ENCODE data around the gene PWWP2B. TPM values are rescaled to one million over a fixed set of nuclear protein-coding genes. Genes with fewer than 3 reads are reported as not detected.

The PWWP2B gene
- total and polyA plus RNA-seq, 4 donors: 2.0 to 8.7 (median 5.2) TPM

DNA sequence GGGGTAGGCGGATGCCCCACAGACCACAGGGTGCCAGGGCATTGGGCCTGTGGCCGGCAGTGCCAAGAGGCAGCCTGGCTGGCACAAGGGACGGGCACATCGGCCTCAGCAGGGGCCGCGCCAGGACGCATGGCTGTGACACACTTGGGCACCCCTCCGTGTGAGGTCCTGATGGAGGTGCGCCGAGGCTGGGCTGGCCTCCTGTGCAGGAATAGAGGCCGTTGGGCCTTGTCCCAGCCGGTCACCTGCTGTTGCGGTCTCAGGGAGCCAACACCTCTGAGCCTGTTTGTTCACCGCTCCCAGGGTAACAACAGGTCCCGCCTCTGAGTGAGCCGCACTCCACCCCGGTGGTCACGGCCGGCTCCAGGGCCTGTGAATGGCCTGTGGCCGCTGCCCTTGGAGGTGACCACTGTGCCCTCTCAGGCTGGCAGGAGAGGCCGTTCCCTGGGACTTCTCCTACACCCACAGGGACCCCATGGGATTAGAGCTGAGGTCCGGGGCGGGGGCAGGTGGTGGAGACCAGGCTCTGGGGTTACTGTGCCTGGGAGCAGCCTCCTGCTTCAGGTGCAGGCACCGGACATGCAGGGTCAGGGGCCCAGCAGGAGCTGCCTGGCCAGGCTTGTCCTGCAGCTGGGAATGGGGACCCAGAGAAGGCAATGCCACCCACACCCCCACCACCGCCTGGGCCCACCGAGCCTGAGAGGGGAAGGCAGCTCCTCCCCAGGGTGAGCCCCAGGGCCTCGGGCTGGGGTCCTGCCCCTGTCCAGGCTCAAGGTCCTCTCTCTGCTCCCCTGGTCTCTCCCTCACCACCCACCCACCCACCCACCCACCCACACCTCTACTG, 12.0 kb downstream of the PWWP2B start:
- no peaks in the 10 kb centered on the region for H3K4me1 ChIP-seq (ENCODE audit: control insufficient read depth in 1 of 2, insufficient read depth in 2 of 2, low read length in 2 of 2)
- no peaks in the 10 kb centered on the region for H3K9me3 ChIP-seq (ENCODE audit: control insufficient read depth, low read length)
- DNase-seq: no peak
- intact Hi-C loops (cut with DNase I): no loop called here
- ATAC-seq (ENCODE audit: low FRiP score): no peak
- WGBS, 2 donors: 93 to 94% methylated on average over 27 of the region's 27 CpGs
- H3K36me3 ChIP-seq (ENCODE audit: control insufficient read depth in 1 of 2, insufficient read depth in 2 of 2, low read length in 1 of 2): peaks cover 0 to 2% of the 10 kb centered on the region in 2 donors
- H3K27me3 ChIP-seq (ENCODE audit: control insufficient read depth in 1 of 2, insufficient read depth in 2 of 2, low read length in 1 of 2): no peaks in the 10 kb centered on the region
- H3K27ac ChIP-seq (ENCODE audit: low read depth in 1 of 2, low read length in 2 of 2): no peak overlapping the region
- H3K4me3 ChIP-seq (ENCODE audit: low read length in 2 of 2): no peak overlapping the region

GRCh38 chr10:132409667-132410028, 12.6 kb downstream of the PWWP2B start:
- intact Hi-C loops (cut with DNase I): no loop called here
- Histone ChIP-seq H3K27ac (ENCODE audit: low read depth in 1 of 2, low read length in 2 of 2) (no peak overlapping the region), H3K4me1 (ENCODE audit: control insufficient read depth in 1 of 2, insufficient read depth in 2 of 2, low read length in 2 of 2) (no peaks in the 10 kb centered on the region), H3K27me3 (ENCODE audit: control insufficient read depth in 1 of 2, insufficient read depth in 2 of 2, low read length in 1 of 2) (no peaks in the 10 kb centered on the region), H3K4me3 (ENCODE audit: low read length in 2 of 2) (no peak overlapping the region), H3K9me3 (ENCODE audit: control insufficient read depth, low read length) (no peaks in the 10 kb centered on the region), H3K36me3 (ENCODE audit: control insufficient read depth in 1 of 2, insufficient read depth in 2 of 2, low read length in 1 of 2) (peaks cover 0 to 2% of the 10 kb centered on the region in 2 donors)
- ATAC-seq (ENCODE audit: low FRiP score) (no peak), DNase-seq (no peak)
- whole genome bisulfite sequencing, 2 donors: 93 to 94% methylated on average over 4 of the region's 4 CpGs

DNA sequence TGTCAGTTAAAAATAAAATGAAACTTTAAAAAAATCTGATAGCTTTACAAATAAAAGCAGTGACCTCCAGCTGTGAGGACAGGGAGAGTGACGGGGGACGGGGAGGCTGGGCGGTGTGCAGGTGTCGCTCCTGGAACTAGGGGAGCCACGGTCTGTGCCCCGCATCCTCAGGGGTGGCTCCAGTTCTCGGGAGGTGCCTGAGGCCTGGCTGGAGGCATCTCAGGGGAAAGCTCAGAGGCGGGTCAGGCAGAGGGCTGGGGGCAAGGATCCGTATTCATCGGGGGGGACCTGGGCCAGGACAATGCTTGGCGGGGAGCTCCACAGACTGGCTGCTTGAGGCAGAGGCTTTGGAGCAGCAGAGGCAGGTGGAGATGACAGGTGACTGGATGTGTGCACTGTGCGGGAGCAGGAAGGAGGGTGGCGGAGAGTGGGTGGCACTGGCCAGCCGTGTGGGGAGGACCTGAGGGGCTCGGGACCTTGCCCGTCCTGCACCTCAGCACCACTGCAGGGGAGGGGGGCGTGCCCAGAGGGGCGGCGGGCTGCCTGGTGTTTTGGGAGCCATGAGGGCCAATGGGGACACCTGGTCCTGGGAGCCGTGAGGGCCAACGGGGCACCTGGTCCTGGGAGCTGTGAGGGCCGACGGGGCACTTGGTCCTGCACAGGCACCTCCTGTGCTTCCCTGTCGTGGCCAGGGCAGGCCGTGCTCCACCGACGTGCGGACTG, 13.2 kb downstream of the PWWP2B start:
- 96 to 98% methylated on average over 28 of the region's 28 CpGs for WGBS, 2 donors
- Histone ChIP-seq H3K4me1 (ENCODE audit: control insufficient read depth in 1 of 2, insufficient read depth in 2 of 2, low read length in 2 of 2) (no peaks in the 10 kb centered on the region), H3K27ac (ENCODE audit: low read depth in 1 of 2, low read length in 2 of 2) (no peak overlapping the region), H3K27me3 (ENCODE audit: control insufficient read depth in 1 of 2, insufficient read depth in 2 of 2, low read length in 1 of 2) (no peaks in the 10 kb centered on the region), H3K4me3 (ENCODE audit: low read length in 2 of 2) (no peak overlapping the region), H3K36me3 (ENCODE audit: control insufficient read depth in 1 of 2, insufficient read depth in 2 of 2, low read length in 1 of 2) (peaks cover 0 to 2% of the 10 kb centered on the region in 2 donors), H3K9me3 (ENCODE audit: control insufficient read depth, low read length) (no peaks in the 10 kb centered on the region)
- ATAC-seq (ENCODE audit: low FRiP score): no peak
- intact Hi-C loops (cut with DNase I): no loop called here
- no peak for DNase-seq

- 90 to 93% methylated on average over 28 of the region's 28 CpGs for WGBS, 2 donors
- H3K27me3 ChIP-seq (ENCODE audit: control insufficient read depth in 1 of 2, insufficient read depth in 2 of 2, low read length in 1 of 2): no peaks in the 10 kb centered on the region
- H3K4me1 ChIP-seq (ENCODE audit: control insufficient read depth in 1 of 2, insufficient read depth in 2 of 2, low read length in 2 of 2): no peaks in the 10 kb centered on the region
- no peak overlapping the region for H3K4me3 ChIP-seq (ENCODE audit: low read length in 2 of 2)
- H3K27ac ChIP-seq (ENCODE audit: low read depth in 1 of 2, low read length in 2 of 2): no peak overlapping the region
- H3K9me3 ChIP-seq (ENCODE audit: control insufficient read depth, low read length): no peaks in the 10 kb centered on the region
- peaks cover 0 to 2% of the 10 kb centered on the region in 2 donors for H3K36me3 ChIP-seq (ENCODE audit: control insufficient read depth in 1 of 2, insufficient read depth in 2 of 2, low read length in 1 of 2)
- DNase-seq (no peak), ATAC-seq (ENCODE audit: low FRiP score) (no peak)
- intact Hi-C loops (cut with DNase I): no loop called here
These were observed 14.0 kb downstream of the PWWP2B start for GRCh38 chr10:132410779-132411532.

DNA sequence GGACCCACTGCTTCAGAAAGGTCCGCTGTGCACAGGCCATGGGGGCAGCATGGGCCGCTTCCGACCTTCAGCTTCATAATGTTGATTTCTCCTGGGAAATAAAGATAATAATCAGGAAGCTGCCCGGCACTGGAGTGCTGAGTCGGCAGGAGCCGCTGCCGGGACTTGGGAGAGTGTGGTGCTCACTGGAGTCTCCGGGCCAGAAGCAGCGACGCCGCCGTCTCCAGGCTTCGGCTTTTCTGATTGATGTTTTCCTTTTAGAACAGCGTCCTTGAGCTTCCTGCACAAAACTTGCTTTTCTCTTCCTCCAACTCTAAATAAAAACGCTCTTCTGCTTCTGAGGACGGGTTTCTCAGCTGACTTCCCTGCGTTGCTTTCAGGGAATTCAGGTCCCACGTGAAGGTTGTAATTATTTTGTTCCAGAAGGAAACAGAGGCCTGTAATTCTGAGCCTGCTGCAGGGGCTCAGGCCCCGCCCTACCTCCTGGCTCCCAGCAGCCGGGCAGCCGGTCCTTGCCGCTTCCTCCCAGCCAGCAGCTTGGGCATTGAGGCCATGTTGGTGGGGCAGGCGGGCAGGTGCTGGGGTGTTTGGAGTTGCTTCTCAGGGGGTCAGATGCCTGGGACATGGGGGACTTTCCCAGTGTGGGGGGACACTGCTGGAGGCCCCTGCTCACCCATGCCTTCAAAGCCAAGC, 14.7 kb downstream of the PWWP2B start:
- Histone ChIP-seq H3K27ac (ENCODE audit: low read depth in 1 of 2, low read length in 2 of 2) (no peak overlapping the region), H3K36me3 (ENCODE audit: control insufficient read depth in 1 of 2, insufficient read depth in 2 of 2, low read length in 1 of 2) (no peaks in the 10 kb centered on the region), H3K9me3 (ENCODE audit: control insufficient read depth, low read length) (no peaks in the 10 kb centered on the region), H3K27me3 (ENCODE audit: control insufficient read depth in 1 of 2, insufficient read depth in 2 of 2, low read length in 1 of 2) (no peaks in the 10 kb centered on the region), H3K4me1 (ENCODE audit: control insufficient read depth in 1 of 2, insufficient read depth in 2 of 2, low read length in 2 of 2) (no peaks in the 10 kb centered on the region), H3K4me3 (ENCODE audit: low read length in 2 of 2) (no peak overlapping the region)
- WGBS, 2 donors: 37 to 42% methylated on average over 23 of the region's 23 CpGs
- intact Hi-C loops (cut with DNase I): no loop called here
- ATAC-seq (ENCODE audit: low FRiP score) (no peak), DNase-seq (no peak)

- intact Hi-C loops (cut with DNase I): no loop called here
- WGBS, 2 donors: 92 to 93% methylated on average over 29 of the region's 29 CpGs
- no peaks in the 10 kb centered on the region for H3K9me3 ChIP-seq (ENCODE audit: control insufficient read depth, low read length)
- H3K27ac ChIP-seq (ENCODE audit: low read depth in 1 of 2, low read length in 2 of 2): no peak overlapping the region
- no peaks in the 10 kb centered on the region for H3K36me3 ChIP-seq (ENCODE audit: control insufficient read depth in 1 of 2, insufficient read depth in 2 of 2, low read length in 1 of 2)
- DNase-seq: peak in 1 of 2 donors; percentile 76
- H3K4me1 ChIP-seq (ENCODE audit: control insufficient read depth in 1 of 2, insufficient read depth in 2 of 2, low read length in 2 of 2): no peaks in the 10 kb centered on the region
- no peaks in the 10 kb centered on the region for H3K27me3 ChIP-seq (ENCODE audit: control insufficient read depth in 1 of 2, insufficient read depth in 2 of 2, low read length in 1 of 2)
- no peak overlapping the region for H3K4me3 ChIP-seq (ENCODE audit: low read length in 2 of 2)
- no peak for ATAC-seq (ENCODE audit: low FRiP score)
These were observed 15.6 kb downstream of the PWWP2B start for GRCh38 chr10:132412316-132413192.

- ATAC-seq (ENCODE audit: low FRiP score): no peak
- H3K4me1 ChIP-seq (ENCODE audit: control insufficient read depth in 1 of 2, insufficient read depth in 2 of 2, low read length in 2 of 2): no peaks in the 10 kb centered on the region
- no peak overlapping the region for H3K4me3 ChIP-seq (ENCODE audit: low read length in 2 of 2)
- no peak overlapping the region for H3K27ac ChIP-seq (ENCODE audit: low read depth in 1 of 2, low read length in 2 of 2)
- no peaks in the 10 kb centered on the region for H3K9me3 ChIP-seq (ENCODE audit: control insufficient read depth, low read length)
- no peaks in the 10 kb centered on the region for H3K36me3 ChIP-seq (ENCODE audit: control insufficient read depth in 1 of 2, insufficient read depth in 2 of 2, low read length in 1 of 2)
- DNase-seq: no peak
- WGBS, 2 donors: 92 to 95% methylated on average over 32 of the region's 32 CpGs
- H3K27me3 ChIP-seq (ENCODE audit: control insufficient read depth in 1 of 2, insufficient read depth in 2 of 2, low read length in 1 of 2): no peaks in the 10 kb centered on the region
- intact Hi-C loops (cut with DNase I): no loop called here
These were observed 16.5 kb downstream of the PWWP2B start for GRCh38 chr10:132413226-132414205.
